Vagina (tissue), 2 donors: Measurements from ENCODE around the gene TOMM20. TPM values are rescaled to one million over a fixed set of nuclear protein-coding genes. Genes with fewer than 3 reads are reported as not detected.
"Not testable (repeated sequence)": the region's sequence is repeated elsewhere in the genome, so short reads cannot be mapped to it uniquely, and the experiment has no call there.

ENCODE experiments used
- DNase-seq, 2 donors: peaks; one replicate each; pipeline ENCODE4 v3.0.0-alpha.2; 2017; ENCODE audit errors: extremely low spot score in 2 of 2
- H3K27ac ChIP-seq: fragments of 200-600 bp; sonication (generic); one replicate; pipeline ENCODE4 v1.5.1; 2019
- H3K27me3 ChIP-seq: fragments of 200-600 bp; sonication (generic); one replicate; pipeline ENCODE4 v1.5.1; 2019
- H3K36me3 ChIP-seq, 2 donors: fragments of 200-600 bp; sonication (generic); one replicate each; pipeline ENCODE4 v1.5.1; 2017 to 2019
- H3K4me1 ChIP-seq: fragments of 200-600 bp; sonication (generic); one replicate; pipeline ENCODE4 v1.5.1; 2019
- H3K4me3 ChIP-seq, 2 donors: fragments of 200-600 bp; sonication (generic); 1 replicate in 1 of 2; 2 replicates in 1 of 2; pipeline ENCODE4 v1.5.1; 2016 to 2019
- H3K9me3 ChIP-seq: fragments of 200-600 bp; sonication (generic); one replicate; pipeline ENCODE4 v1.5.1; 2019
- POLR2A ChIP-seq, 2 donors: fragments of 450-650 bp; IDR thresholded peaks; one replicate each; pipeline ENCODE4 v1.6.1; 2017; ENCODE audit warnings: antibody characterized with exemption in 2 of 2, mild to moderate bottlenecking in 2 of 2, moderate library complexity in 2 of 2
- POLR2AphosphoS5 ChIP-seq, 2 donors: sonication (generic); formaldehyde crosslinking; IDR thresholded peaks; one replicate each; pipeline ENCODE4 v1.9.0; 2017; ENCODE audit warnings: antibody characterized with exemption in 2 of 2, mild to moderate bottlenecking in 2 of 2, low read depth in 1 of 2; ENCODE audit not compliant: insufficient read depth in 1 of 2
- intact Hi-C: fragments of 100-400 bp; cut with DNase I; formaldehyde crosslinking; loops from one replicate; pipeline ENCODE4 v1.15.1; 2023
- total RNA-seq: library from RNA; depleted of rRNA; stranded (reverse); fragments of >200 nt; gene quantifications from one replicate; pipeline ENCODE4 v1.2.3, GENCODE V29; 2016
- TF ChIP-seq, protein P1 (sequence below), 3 experiments: fragments of 450-650 bp in 2 of 3; fragments of 200-600 bp in 1 of 3; sonication (generic) in 1 of 3; IDR thresholded peaks; one replicate each; pipeline ENCODE4 v1.5.1; 2017 to 2019; ENCODE audit warnings: antibody characterized with exemption in 3 of 3, mild to moderate bottlenecking in 2 of 3, moderate library complexity in 2 of 3

The TOMM20 gene
- total RNA-seq, 1 donor from 2014 or later = 71.9 TPM

DNA sequence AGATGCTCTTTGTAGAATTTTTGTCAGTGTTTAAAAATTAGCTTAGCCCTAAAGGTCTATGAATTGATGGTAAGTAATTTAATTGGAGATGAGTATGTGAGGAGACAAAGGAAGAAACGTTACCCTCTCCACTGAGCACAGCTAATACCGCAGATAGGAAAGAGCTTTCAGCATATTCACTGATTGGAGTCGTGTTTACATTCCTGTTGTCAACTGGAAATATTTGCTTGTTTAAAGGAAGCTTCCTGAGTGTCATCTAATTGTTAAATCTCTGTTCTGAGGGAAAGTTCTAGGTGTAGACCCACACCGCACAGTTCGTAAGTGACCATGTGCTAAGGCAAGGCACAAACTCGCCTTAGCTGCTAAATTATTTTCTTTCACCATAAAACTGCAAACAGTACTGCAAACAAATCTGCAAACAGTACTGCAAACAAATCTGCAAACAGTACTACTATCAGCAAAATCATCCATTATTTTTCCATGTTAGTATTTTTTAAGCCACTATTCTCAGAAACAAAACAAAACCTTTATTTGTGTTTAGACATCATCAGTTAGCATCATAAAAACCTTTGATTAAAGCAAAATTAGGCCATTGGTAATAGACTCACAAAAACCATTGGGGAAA lies 32.6 kb downstream of the TOMM20 start:
- DNase-seq = no peak
- TF ChIP-seq, protein P1, sequence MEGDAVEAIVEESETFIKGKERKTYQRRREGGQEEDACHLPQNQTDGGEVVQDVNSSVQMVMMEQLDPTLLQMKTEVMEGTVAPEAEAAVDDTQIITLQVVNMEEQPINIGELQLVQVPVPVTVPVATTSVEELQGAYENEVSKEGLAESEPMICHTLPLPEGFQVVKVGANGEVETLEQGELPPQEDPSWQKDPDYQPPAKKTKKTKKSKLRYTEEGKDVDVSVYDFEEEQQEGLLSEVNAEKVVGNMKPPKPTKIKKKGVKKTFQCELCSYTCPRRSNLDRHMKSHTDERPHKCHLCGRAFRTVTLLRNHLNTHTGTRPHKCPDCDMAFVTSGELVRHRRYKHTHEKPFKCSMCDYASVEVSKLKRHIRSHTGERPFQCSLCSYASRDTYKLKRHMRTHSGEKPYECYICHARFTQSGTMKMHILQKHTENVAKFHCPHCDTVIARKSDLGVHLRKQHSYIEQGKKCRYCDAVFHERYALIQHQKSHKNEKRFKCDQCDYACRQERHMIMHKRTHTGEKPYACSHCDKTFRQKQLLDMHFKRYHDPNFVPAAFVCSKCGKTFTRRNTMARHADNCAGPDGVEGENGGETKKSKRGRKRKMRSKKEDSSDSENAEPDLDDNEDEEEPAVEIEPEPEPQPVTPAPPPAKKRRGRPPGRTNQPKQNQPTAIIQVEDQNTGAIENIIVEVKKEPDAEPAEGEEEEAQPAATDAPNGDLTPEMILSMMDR (IDR thresholded peaks at IDR 0.05) = no peak
- TF ChIP-seq POLR2AphosphoS5 (IDR thresholded peaks at IDR 0.05; ENCODE audit: insufficient read depth in 1 of 2, low read depth in 1 of 2) = no peak
- TF ChIP-seq POLR2A (IDR thresholded peaks at IDR 0.05) = no peak
- Histone ChIP-seq H3K9me3 (no peaks in the 10 kb centered on the region), H3K4me3 (no peak overlapping the region), H3K27ac (no peak overlapping the region), H3K36me3 (no peaks in the 10 kb centered on the region), H3K27me3 (no peaks in the 10 kb centered on the region), H3K4me1 (peaks cover 7% of the 10 kb centered on the region)
- intact Hi-C loops = no loop called here

DNA sequence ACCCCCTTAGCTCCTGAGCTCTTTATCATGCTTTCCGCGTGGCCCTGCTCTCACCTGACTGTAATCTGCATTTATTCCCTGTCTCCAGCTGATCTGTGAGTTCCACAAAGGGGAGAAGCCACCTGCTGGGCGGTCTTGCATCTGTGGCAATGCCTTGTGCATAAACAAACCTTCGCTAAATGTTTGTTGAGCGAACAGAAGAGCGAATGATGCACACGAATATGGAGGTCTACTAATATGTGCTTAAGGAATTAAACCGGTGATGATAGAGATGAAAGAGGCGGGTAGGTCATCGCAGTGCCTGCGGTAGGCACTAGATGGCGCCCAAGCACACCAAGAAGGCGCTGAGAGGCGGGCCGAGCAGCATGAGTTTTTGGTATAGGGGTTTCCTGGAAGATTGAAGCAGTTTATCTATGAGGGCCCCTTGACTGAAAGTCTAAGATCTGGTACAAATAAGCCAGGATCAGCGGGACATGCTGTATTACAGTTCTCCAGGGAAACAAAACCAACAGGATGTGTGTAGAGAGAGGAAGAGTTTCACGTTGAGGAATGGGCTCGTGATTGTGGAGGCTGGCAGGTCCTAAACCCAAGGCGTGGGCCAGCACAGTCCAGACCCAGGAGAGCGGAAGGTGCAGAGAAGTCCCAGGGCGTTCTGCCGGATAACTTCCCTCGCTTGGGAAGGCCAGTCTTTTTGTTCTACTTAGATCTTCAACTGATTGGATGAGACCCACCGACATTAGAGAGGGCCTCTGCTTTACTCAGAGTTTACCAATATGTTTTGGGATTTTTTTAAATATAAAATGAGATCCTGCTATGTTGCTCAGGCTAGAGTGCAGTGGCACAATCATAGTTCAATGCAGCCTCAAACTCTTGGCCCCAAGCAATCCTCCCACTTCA lies 34.7 kb downstream of the TOMM20 start:
- intact Hi-C loops = no loop called here
- H3K27ac ChIP-seq = peak overlapping the region; percentile 13
- H3K9me3 ChIP-seq = no peaks in the 10 kb centered on the region
- no peak for TF ChIP-seq POLR2A (IDR thresholded peaks at IDR 0.05)
- TF ChIP-seq, protein P1 (IDR thresholded peaks at IDR 0.05) = peak; percentile 69 to 95 (median 72)
- H3K4me3 ChIP-seq = peak overlapping the region in 1 of 2 donors; percentile 17
- DNase-seq = no peak
- H3K4me1 ChIP-seq = peaks cover 7% of the 10 kb centered on the region
- H3K36me3 ChIP-seq = no peaks in the 10 kb centered on the region
- no peaks in the 10 kb centered on the region for H3K27me3 ChIP-seq

- no peak for DNase-seq
- peak overlapping the region in 1 of 2 donors; percentile 17 for H3K4me3 ChIP-seq
- intact Hi-C loops = no loop called here
These were observed 35.5 kb downstream of the TOMM20 start for GRCh38 chr1:235093013-235093695.

DNA sequence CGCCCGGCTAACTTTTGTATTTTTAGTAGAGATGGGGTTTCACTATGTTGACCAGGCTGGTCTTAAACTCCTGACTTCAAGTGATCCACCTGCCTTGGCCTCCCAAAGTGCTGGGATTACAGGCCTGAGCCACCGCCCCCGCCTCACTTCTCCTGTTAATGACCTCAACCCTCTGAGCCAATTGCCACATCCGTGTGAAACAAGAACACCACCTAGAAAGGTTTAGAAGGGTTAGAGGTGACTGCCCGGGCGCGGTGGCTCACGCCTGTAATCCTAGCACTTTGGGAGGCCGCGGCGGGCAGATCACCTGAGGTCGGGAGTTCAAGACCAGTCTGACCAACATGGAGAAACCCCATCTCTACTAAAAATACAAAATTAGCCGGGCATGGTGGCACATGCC lies 36.2 kb downstream of the TOMM20 start:
- intact Hi-C loops, DNase-seq, H3K4me3 ChIP-seq, H3K27ac ChIP-seq, H3K36me3 ChIP-seq, H3K27me3 ChIP-seq, H3K9me3 ChIP-seq, H3K4me1 ChIP-seq: not testable (repeated sequence)

More at GRCh38 chr1:235093013-235093695, 35.5 kb downstream of the TOMM20 start:
- no peaks in the 10 kb centered on the region for H3K36me3 ChIP-seq
- no peak for TF ChIP-seq POLR2AphosphoS5 (IDR thresholded peaks at IDR 0.05; ENCODE audit: insufficient read depth in 1 of 2, low read depth in 1 of 2)
- TF ChIP-seq, protein P1 (IDR thresholded peaks at IDR 0.05) = peak in 1 of 3 experiments; percentile 3
- H3K27me3 ChIP-seq = no peaks in the 10 kb centered on the region
- H3K4me1 ChIP-seq = peaks cover 7% of the 10 kb centered on the region
- H3K27ac ChIP-seq = peak overlapping the region; percentile 13
- no peaks in the 10 kb centered on the region for H3K9me3 ChIP-seq

- DNase-seq, H3K4me3 ChIP-seq, H3K9me3 ChIP-seq, H3K4me1 ChIP-seq, H3K27ac ChIP-seq, intact Hi-C loops, H3K27me3 ChIP-seq, H3K36me3 ChIP-seq: not testable (repeated sequence)
These were observed 36.6 kb downstream of the TOMM20 start for GRCh38 chr1:235092045-235092406.

GRCh38 chr1:235091319-235092044 lies 37.2 kb downstream of the TOMM20 start:
- DNase-seq, H3K4me3 ChIP-seq, H3K36me3 ChIP-seq, H3K9me3 ChIP-seq, H3K4me1 ChIP-seq, H3K27ac ChIP-seq, intact Hi-C loops, H3K27me3 ChIP-seq: not testable (repeated sequence)
